HEK293T (cell line): ENCODE data around the gene SLC1A4.

Experiments used
- CTCF ChIA-PET: fragments of 350-600 bp; formaldehyde crosslinking; extraction: SDS; loops from one replicate; lab custom pipeline; 2021; ENCODE audit warnings: antibody characterized with exemption, inconsistent platforms; lab: Yijun Ruan, JAX
- POLR2A ChIA-PET: fragments of 350-600 bp; formaldehyde crosslinking; extraction: SDS; loops from one replicate; lab custom pipeline; 2020; ENCODE audit warnings: antibody characterized with exemption, inconsistent platforms; lab: Yijun Ruan, JAX
- DNase-seq: peaks from one replicate; pipeline ENCODE4 v3.0.0; 2012; ENCODE audit warnings: mixed read lengths; ENCODE audit errors: extremely low spot score
- ARNT ChIP-seq: fragments of 450-650 bp; IDR thresholded peaks from 2 replicates; pipeline ENCODE4 v1.6.1; 2017; ENCODE audit warnings: mild to moderate bottlenecking
- BHLHE40 ChIP-seq: fragments of 450-650 bp; IDR thresholded peaks from 2 replicates; pipeline ENCODE4 v1.6.1; 2016; ENCODE audit warnings: mild to moderate bottlenecking, moderate library complexity, borderline replicate concordance
- CTBP1 ChIP-seq: fragments of 450-650 bp; IDR thresholded peaks from 2 replicates; pipeline ENCODE4 v1.6.1; 2016; ENCODE audit warnings: borderline replicate concordance
- ELF4 ChIP-seq: fragments of 450-650 bp; IDR thresholded peaks from 2 replicates; pipeline ENCODE4 v1.6.1; 2017; ENCODE audit warnings: antibody characterized with exemption
- FOXA1 ChIP-seq: fragments of 450-650 bp; IDR thresholded peaks from 2 replicates; pipeline ENCODE4 v1.6.1; 2016; ENCODE audit warnings: mild to moderate bottlenecking
- FOXK2 ChIP-seq: fragments of 450-650 bp; IDR thresholded peaks from 2 replicates; pipeline ENCODE4 v1.6.1; 2016; ENCODE audit warnings: mild to moderate bottlenecking
- FOXM1 ChIP-seq: fragments of 450-650 bp; IDR thresholded peaks from 2 replicates; pipeline ENCODE4 v1.6.1; 2017; ENCODE audit warnings: mild to moderate bottlenecking, borderline replicate concordance
- HDGF ChIP-seq: fragments of 450-650 bp; IDR thresholded peaks from 2 replicates; pipeline ENCODE4 v1.6.1; 2017; ENCODE audit warnings: antibody characterized with exemption, borderline replicate concordance
- L3MBTL2 ChIP-seq: fragments of 450-650 bp; conservative IDR thresholded peaks from 2 replicates; pipeline ENCODE4 v1.6.1; 2016; ENCODE audit warnings: mild to moderate bottlenecking
- LEF1 ChIP-seq: fragments of 450-650 bp; IDR thresholded peaks from 2 replicates; pipeline ENCODE4 v1.6.1; 2017; ENCODE audit warnings: mild to moderate bottlenecking, borderline replicate concordance
- NFRKB ChIP-seq: fragments of 450-650 bp; IDR thresholded peaks from 2 replicates; pipeline ENCODE4 v1.6.1; 2016; ENCODE audit warnings: mild to moderate bottlenecking, moderate library complexity
- PKNOX1 ChIP-seq: fragments of 450-650 bp; IDR thresholded peaks from 2 replicates; pipeline ENCODE4 v1.6.1; 2016
- SP1 ChIP-seq: fragments of 450-650 bp; IDR thresholded peaks from 2 replicates; pipeline ENCODE4 v1.6.1; 2017
- SUZ12 ChIP-seq: fragments of 450-650 bp; IDR thresholded peaks from 2 replicates; pipeline ENCODE4 v1.6.1; 2016; ENCODE audit warnings: mild to moderate bottlenecking
- TARDBP ChIP-seq: fragments of 450-650 bp; IDR thresholded peaks from 2 replicates; pipeline ENCODE4 v1.6.1; 2016
- ZNF384 ChIP-seq: fragments of 450-650 bp; IDR thresholded peaks from 2 replicates; pipeline ENCODE4 v1.6.1; 2016

SLC1A4 gene

GRCh38 chr2:64976276-64976675 is 12.9 kb upstream of the SLC1A4 start:
- DNase-seq: no peak
- CTCF ChIA-PET: no interaction called here
- TF ChIP-seq ELF4 (no peak), CTBP1 (no peak), SP1 (no peak), FOXK2 (no peak), NFRKB (no peak), FOXA1 (no peak), L3MBTL2 (no peak), HDGF (no peak), FOXM1 (no peak), SUZ12 (no peak), LEF1 (no peak), ZNF384 (no peak), TARDBP (no peak), PKNOX1 (no peak), BHLHE40 (no peak), ARNT (no peak)
- POLR2A ChIA-PET: no interaction called here

GRCh38 chr2:64978514-64979268 is 10.5 kb upstream of the SLC1A4 start:
- CTCF ChIA-PET: interaction anchor here (0.7 kb wide), 1 partner anchor 196 kb away, joined by 3 read pairs; no protein-coding TSS in a partner anchor
- no peak for DNase-seq
- no peak for TF ChIP-seq NFRKB
- POLR2A ChIA-PET: interaction anchor here (0.7 to 1.7 kb wide), 4 partner anchors 10 to 77 kb away, joined by 3 to 7 read pairs (median 3); partner anchors contain the start of gene CEP68

- CTCF ChIA-PET: no interaction called here
- TF ChIP-seq PKNOX1 (no peak), L3MBTL2 (no peak), ELF4 (no peak), BHLHE40 (no peak), FOXM1 (no peak), LEF1 (no peak)
These were observed 9.5 kb upstream of the SLC1A4 start for GRCh38 chr2:64979744-64980143.

GRCh38 chr2:64980183-64980582 is 9.0 kb upstream of the SLC1A4 start:
- ChIA-PET CTCF (no interaction called here), POLR2A (interaction anchor here (1.2 to 1.7 kb wide), 2 partner anchors 8 to 76 kb away, joined by 4 to 7 read pairs; partner anchors contain the start of gene CEP68)
- DNase-seq: no peak
- TF ChIP-seq PKNOX1 (no peak), FOXA1 (no peak), FOXK2 (no peak), ELF4 (no peak)

More at GRCh38 chr2:64979744-64980143, 9.5 kb upstream of the SLC1A4 start:
- POLR2A ChIA-PET: interaction anchor here (1.2 to 1.7 kb wide), 2 partner anchors 9 to 76 kb away, joined by 4 to 7 read pairs; partner anchors contain the start of gene CEP68
- DNase-seq: no peak

GRCh38 chr2:64982311-64982857 is 6.8 kb upstream of the SLC1A4 start:
- no peak for DNase-seq
- ChIA-PET POLR2A (no interaction called here), CTCF (no interaction called here)
- no peak for TF ChIP-seq L3MBTL2
- no peak for TF ChIP-seq ELF4
- TF ChIP-seq TARDBP: no peak
- no peak for TF ChIP-seq FOXA1
- no peak for TF ChIP-seq PKNOX1
- TF ChIP-seq NFRKB: no peak
- no peak for TF ChIP-seq SP1
- TF ChIP-seq CTBP1: no peak
- no peak for TF ChIP-seq ARNT
- no peak for TF ChIP-seq FOXM1
- TF ChIP-seq HDGF: no peak
- no peak for TF ChIP-seq LEF1
- TF ChIP-seq SUZ12: no peak
- no peak for TF ChIP-seq ZNF384
- TF ChIP-seq BHLHE40: no peak
- no peak for TF ChIP-seq FOXK2

- CTCF ChIA-PET: no interaction called here
- no peak for TF ChIP-seq FOXA1
- POLR2A ChIA-PET: no interaction called here
- DNase-seq: no peak
These were observed 6.3 kb upstream of the SLC1A4 start for GRCh38 chr2:64982932-64983331.
